CD14-positive monocyte (primary cell): ENCODE measurements around the gene ABHD1. TPM values are rescaled to one million over a fixed set of nuclear protein-coding genes. Genes with fewer than 3 reads are reported as not detected.
A peak's percentile ranks its signal among the peaks of the same experiment; 100 is the strongest.

ENCODE experiments used
- DNase-seq, 3 donors: peaks; one replicate each; pipeline ENCODE4 v3.0.0-alpha.2; 2011 to 2022
- H2AFZ ChIP-seq: 2 replicates; pipeline ENCODE4 v1.6.0; 2012; ENCODE audit warnings: mild to moderate bottlenecking, low read depth, low read length, inconsistent platforms; ENCODE audit not compliant: insufficient read depth, poor library complexity, severe bottlenecking
- H3K27ac ChIP-seq, 2 donors: 1 replicate in 1 of 2; 2 replicates in 1 of 2; pipeline ENCODE4 v1.5.1; 2012 to 2013; ENCODE audit warnings: low read length in 2 of 2, control low read depth in 1 of 2, inconsistent platforms in 1 of 2, low read depth in 1 of 2, mild to moderate bottlenecking in 1 of 2
- H3K27me3 ChIP-seq, 2 donors: one replicate each; pipeline versions ENCODE4 v1.6.0 to v1.6.1; 2011 to 2013; ENCODE audit warnings: low read length in 2 of 2; ENCODE audit not compliant: control insufficient read depth in 2 of 2, insufficient read depth in 2 of 2
- H3K36me3 ChIP-seq, 2 donors: replicated peaks in 1 of 2; 1 replicate in 1 of 2; 2 replicates in 1 of 2; pipeline versions ENCODE4 v1.5.1 to v1.6.1; 2012 to 2013; ENCODE audit warnings: low read length in 2 of 2, control low read depth in 1 of 2, inconsistent platforms in 1 of 2, mild to moderate bottlenecking in 1 of 2; ENCODE audit not compliant: insufficient read depth in 2 of 2, control insufficient read depth in 1 of 2
- H3K4me1 ChIP-seq, 2 donors: 1 replicate in 1 of 2; 2 replicates in 1 of 2; pipeline versions ENCODE4 v1.5.1 to v1.6.1; 2012 to 2013; ENCODE audit warnings: low read length in 2 of 2, control low read depth in 1 of 2, inconsistent platforms in 1 of 2, mild to moderate bottlenecking in 1 of 2, moderate library complexity in 1 of 2; ENCODE audit not compliant: insufficient read depth in 2 of 2, control insufficient read depth in 1 of 2
- H3K4me2 ChIP-seq: replicated peaks from 2 replicates; pipeline ENCODE3; 2012; ENCODE audit warnings: low read length, moderate library complexity, mild to moderate bottlenecking; ENCODE audit not compliant: poor library complexity, severe bottlenecking; ENCODE audit errors: extremely low read depth
- H3K4me3 ChIP-seq, 3 experiments: fragments of 200-600 bp in 1 of 3; sonication (generic) in 1 of 3; replicated peaks in 1 of 3; 1 replicate in 2 of 3; 2 replicates in 1 of 3; pipeline ENCODE4 v1.5.1; 2011 to 2013; ENCODE audit warnings: low read length in 3 of 3, mild to moderate bottlenecking in 3 of 3, control low read depth in 2 of 3, low read depth in 2 of 3, inconsistent platforms in 1 of 3, moderate library complexity in 1 of 3
- H3K79me2 ChIP-seq: 2 replicates; pipeline ENCODE4 v1.6.0; 2012; ENCODE audit warnings: mild to moderate bottlenecking, control low read depth, inconsistent platforms, low read length, moderate library complexity; ENCODE audit not compliant: insufficient read depth
- H3K9ac ChIP-seq: 2 replicates; pipeline ENCODE4 v1.6.0; 2017; ENCODE audit warnings: low read length, mild to moderate bottlenecking; ENCODE audit not compliant: insufficient read depth, poor library complexity, severe bottlenecking
- H3K9me3 ChIP-seq, 2 donors: replicated peaks in 1 of 2; 1 replicate in 1 of 2; 2 replicates in 1 of 2; pipeline versions ENCODE4 v1.5.1 to v1.6.1; 2012 to 2013; ENCODE audit warnings: low read length in 2 of 2, control low read depth in 1 of 2; ENCODE audit not compliant: control insufficient read depth in 1 of 2, insufficient read depth in 1 of 2
- H4K20me1 ChIP-seq: 2 replicates; pipeline ENCODE4 v1.6.0; 2012; ENCODE audit warnings: mild to moderate bottlenecking, low read length, control low read depth, moderate library complexity; ENCODE audit not compliant: insufficient read depth
- H3K27ac Mint-ChIP-seq, 7 donors: one replicate each; pipeline ENCODE4 v1.8.0; 2020; ENCODE audit warnings: mild to moderate bottlenecking in 7 of 7, mixed read lengths in 7 of 7, moderate library complexity in 6 of 7, inconsistent platforms in 2 of 7
- H3K27me3 Mint-ChIP-seq, 3 donors: one replicate each; pipeline ENCODE4 v1.8.0; 2021 to 2022; ENCODE audit warnings: low read depth in 3 of 3, mild to moderate bottlenecking in 3 of 3, mixed read lengths in 3 of 3, moderate library complexity in 3 of 3, inconsistent platforms in 1 of 3
- H3K36me3 Mint-ChIP-seq, 2 donors: one replicate each; pipeline ENCODE4 v1.8.0; 2020; ENCODE audit warnings: mixed read lengths in 2 of 2, inconsistent platforms in 1 of 2, mild to moderate bottlenecking in 1 of 2
- H3K4me1 Mint-ChIP-seq: one replicate; pipeline ENCODE4 v1.8.0; 2020; ENCODE audit warnings: mild to moderate bottlenecking, mixed read lengths
- H3K4me3 Mint-ChIP-seq, 2 donors: one replicate each; pipeline ENCODE4 v1.8.0; 2020; ENCODE audit warnings: mild to moderate bottlenecking in 2 of 2, mixed read lengths in 2 of 2, moderate library complexity in 1 of 2
- H3K9me3 Mint-ChIP-seq, 7 donors: one replicate each; pipeline ENCODE4 v1.8.0; 2020 to 2022; ENCODE audit warnings: mixed read lengths in 7 of 7, mild to moderate bottlenecking in 6 of 7, moderate library complexity in 6 of 7, inconsistent platforms in 2 of 7
- CTCF ChIP-seq: fragments of 200-600 bp; IDR thresholded peaks from one replicate; pipeline ENCODE4 v1.8.0; 2022; ENCODE audit warnings: antibody characterized with exemption, mild to moderate bottlenecking
- WGBS: methylation state at CpG from one replicate; pipeline ENCODE4 v1.1.5; 2013; ENCODE audit warnings: missing lambda C conversion rate; ENCODE audit not compliant: insufficient coverage; 5-methylcytosine and 5-hydroxymethylcytosine counted together
- intact Hi-C, 2 donors: fragments of 100-400 bp; cut with micrococcal nuclease; formaldehyde crosslinking; loops; one replicate each; pipeline versions ENCODE4 v1.15.0 to v1.15.1; 2023
- polyA plus RNA-seq, 3 donors: library from polyadenylated mRNA; depleted of rRNA in 1 of 3; unstranded in 2 of 3; stranded (reverse) in 1 of 3; fragments of 300-500 nt in 2 of 3; fragments of >200 nt in 1 of 3; fragmentation: Illumina TruSeq in 2 of 3; gene quantifications; 1 replicate in 2 of 3; 2 replicates in 1 of 3; pipeline ENCODE4 v1.2.3, GENCODE V29; 2012 to 2021

Gene ABHD1
- polyA plus RNA-seq, 3 donors: 0.08 to 1.2 (median 0.25) TPM

- no peak for TF ChIP-seq CTCF
- Histone ChIP-seq H3K4me2 (no peak overlapping the region), H3K36me3 (peaks cover 23 to 24% of the 10 kb centered on the region in 2 donors), H3K79me2 (peaks cover 18% of the 10 kb centered on the region), H3K4me3 (no peak overlapping the region), H3K27me3 (no peaks in the 10 kb centered on the region), H3K9ac (no peak overlapping the region), H3K9me3 (no peaks in the 10 kb centered on the region), H2AFZ (peak overlapping the region; percentile 74), H3K27ac (peak overlapping the region in 1 of 2 donors; percentile 70), H3K4me1 (peaks cover 19% of the 10 kb centered on the region in 2 donors), H4K20me1 (peaks cover 19% of the 10 kb centered on the region)
- Mint-ChIP-seq H3K4me3 (peak overlapping the region; percentile 39 to 45), H3K4me1 (peaks cover 18% of the 10 kb centered on the region), H3K27me3 (peaks cover 2 to 9% (median 5%) of the 10 kb centered on the region in 3 donors), H3K27ac (peak overlapping the region; percentile 20 to 96 (median 88)), H3K36me3 (peaks cover 26 to 29% of the 10 kb centered on the region in 2 donors), H3K9me3 (no peaks in the 10 kb centered on the region)
- no peak for DNase-seq
- intact Hi-C loops: no loop called here
- WGBS: 55% methylated on average over 11 of the region's 12 CpGs
These were observed 11.9 kb downstream of the ABHD1 start for GRCh38 chr2:27135478-27135955.

- Mint-ChIP-seq H3K4me3 (no peak overlapping the region), H3K9me3 (no peaks in the 10 kb centered on the region), H3K4me1 (peaks cover 18% of the 10 kb centered on the region), H3K27ac (no peak overlapping the region), H3K36me3 (peaks cover 13 to 16% of the 10 kb centered on the region in 2 donors), H3K27me3 (peaks cover 5 to 9% (median 8%) of the 10 kb centered on the region in 3 donors)
- no peaks in the 10 kb centered on the region for H3K27me3 ChIP-seq
- TF ChIP-seq CTCF: no peak
- H4K20me1 ChIP-seq: peaks cover 19% of the 10 kb centered on the region
- no peak overlapping the region for H3K27ac ChIP-seq
- H3K4me3 ChIP-seq: no peak overlapping the region
- no peak overlapping the region for H3K4me2 ChIP-seq
- intact Hi-C loops: no loop called here
- H3K9me3 ChIP-seq: no peaks in the 10 kb centered on the region
- peaks cover 18% of the 10 kb centered on the region for H3K79me2 ChIP-seq
- H3K36me3 ChIP-seq: peaks cover 12% of the 10 kb centered on the region in 2 donors
- DNase-seq: no peak
- H2AFZ ChIP-seq: no peak overlapping the region
- H3K9ac ChIP-seq: no peak overlapping the region
- peaks cover 19% of the 10 kb centered on the region in 2 donors for H3K4me1 ChIP-seq
- WGBS: 93% methylated on average over 6 of the region's 7 CpGs
These were observed 13.1 kb downstream of the ABHD1 start for GRCh38 chr2:27136751-27137150.
